NCI-H82 treated with DMSO at 0.1 percent for 48 hours (cell line): Measurements from ENCODE around the gene ZNF507.

Experiments used
- DNase-seq: peaks from one replicate; lab custom pipeline; 2025; ENCODE audit not compliant: unreplicated experiment; lab: John Stamatoyannopoulos, UW

ZNF507 gene

DNA sequence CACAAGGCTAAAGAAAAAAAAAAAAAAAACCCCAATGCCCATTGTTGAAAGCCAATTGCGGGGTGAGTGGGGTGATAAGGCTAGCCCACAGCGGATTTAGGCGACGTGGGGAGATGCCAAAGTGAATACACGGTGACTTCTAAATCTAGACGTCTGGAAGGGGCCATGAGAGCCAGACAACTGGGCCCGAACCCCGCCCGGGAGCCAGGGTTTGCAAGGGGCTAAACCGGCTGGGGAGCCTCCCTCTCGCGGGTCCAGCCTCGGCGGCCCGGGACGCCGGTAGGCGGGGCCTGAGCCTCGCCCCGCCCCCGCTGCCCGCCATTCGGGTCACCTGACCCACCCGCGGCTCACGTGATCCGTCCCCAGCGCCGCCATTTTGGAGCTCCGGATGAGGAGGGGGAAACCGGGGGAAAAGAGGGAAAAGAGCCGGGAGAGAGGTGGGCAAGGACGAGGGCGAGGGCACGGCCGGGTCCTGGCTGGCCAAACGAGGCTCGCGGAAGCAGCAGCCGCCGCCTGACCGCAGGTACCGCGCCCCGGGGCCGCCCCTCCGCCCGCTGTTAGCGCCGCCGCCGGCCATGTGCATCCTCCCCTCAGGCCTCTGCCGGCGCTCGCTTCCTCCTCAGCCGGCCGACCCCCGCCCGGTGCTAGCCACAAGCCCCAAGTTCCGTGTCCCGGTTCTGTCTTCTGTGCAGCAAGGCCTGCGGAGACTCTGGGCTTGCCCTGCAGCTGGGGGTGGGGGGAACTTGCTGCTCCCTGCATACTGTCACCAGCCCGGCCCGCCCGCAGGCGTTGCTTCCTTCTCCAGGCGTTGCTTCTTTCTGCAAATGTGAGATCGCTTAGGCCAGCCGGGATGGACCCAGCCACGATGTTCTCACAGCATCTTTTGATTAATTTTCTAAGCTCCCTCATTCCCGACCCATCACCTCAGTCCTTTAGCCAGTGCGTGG lies at the start of gene ZNF507:
TSS of gene ZNF507 (plus strand) at position 350 of the 947 bp plus-strand sequence. CDS start 7,221 bp downstream, outside the sequence.
- DNase-seq: peak; percentile 46

DNA sequence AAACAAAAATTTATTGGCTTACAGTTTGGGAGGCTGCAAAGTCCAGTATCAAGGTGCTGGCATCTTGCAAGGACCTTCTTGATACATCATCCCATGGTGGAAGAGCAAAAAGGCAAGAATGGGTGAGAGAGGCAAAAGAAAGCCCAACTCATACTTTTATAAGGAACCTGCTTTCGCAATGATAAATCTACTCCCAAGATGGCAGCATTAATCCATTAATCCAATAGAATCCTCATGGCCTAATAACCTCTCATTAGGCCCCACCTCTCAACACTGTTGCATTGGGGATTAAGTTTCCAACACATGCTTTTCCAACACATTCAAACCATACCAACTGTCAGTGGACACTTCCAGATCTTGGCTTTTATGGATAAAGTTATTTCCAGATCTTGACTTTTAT lies 48.7 kb upstream of the ZNF507 start:
- DNase-seq: peak; percentile 30

DNA sequence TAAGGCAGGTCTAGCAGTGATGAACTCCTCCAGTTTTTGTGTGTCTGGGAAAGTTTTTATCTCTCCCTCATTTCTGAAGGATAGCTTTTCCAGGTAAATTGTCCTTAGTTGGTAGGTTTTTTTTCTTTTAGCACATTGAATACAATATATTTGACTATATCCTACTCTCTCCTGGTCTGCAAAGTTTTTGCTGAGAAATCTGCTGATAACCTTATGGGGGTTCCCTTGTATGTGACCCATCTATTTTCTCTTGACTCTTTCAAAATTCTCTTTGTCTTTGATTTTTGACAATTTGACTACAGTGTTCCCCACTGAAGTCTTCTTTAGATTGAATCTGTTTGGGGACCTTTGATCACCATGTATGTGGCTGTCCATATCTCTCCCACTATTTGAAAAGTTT lies 42.6 kb upstream of the ZNF507 start:
- DNase-seq: no peak

DNA sequence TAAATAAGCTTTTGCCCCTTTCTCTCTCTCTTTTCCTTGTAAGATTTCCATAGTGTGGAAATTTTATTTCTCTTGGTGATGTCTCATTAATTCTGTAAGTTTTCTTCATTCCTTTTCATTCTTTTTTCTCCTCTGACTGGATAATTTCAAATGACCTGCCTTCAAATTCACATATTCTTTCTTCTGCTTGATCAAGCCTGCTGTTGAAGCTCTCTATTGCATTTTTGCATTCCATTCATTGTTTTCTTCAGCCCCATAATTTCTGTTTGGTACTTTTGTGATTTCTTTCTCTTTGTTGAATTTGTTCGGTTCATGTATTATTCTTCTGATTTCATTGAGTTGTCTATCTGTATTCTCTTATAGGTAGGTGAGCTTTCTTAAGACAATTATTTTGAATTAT lies 42.2 kb upstream of the ZNF507 start:
- DNase-seq: no peak

DNA sequence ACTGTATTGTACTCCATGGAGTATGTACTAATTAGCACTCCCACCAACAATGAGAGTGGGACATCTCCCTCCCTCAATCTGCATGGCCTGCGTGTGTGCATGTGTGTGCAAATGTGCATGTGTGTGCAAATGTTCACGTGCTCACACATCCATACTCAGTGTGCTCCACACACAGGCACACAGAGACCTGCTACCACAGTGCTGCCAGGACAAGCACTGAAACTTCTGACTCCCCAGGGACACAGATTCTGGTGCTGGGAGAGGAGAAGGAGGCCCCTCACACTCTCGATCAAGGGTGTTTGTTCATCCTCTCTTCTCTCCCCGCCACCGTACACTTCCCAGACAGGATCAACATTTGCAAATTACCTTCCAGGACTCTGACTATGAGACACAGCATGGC lies 37.8 kb upstream of the ZNF507 start:
- no peak for DNase-seq

DNA sequence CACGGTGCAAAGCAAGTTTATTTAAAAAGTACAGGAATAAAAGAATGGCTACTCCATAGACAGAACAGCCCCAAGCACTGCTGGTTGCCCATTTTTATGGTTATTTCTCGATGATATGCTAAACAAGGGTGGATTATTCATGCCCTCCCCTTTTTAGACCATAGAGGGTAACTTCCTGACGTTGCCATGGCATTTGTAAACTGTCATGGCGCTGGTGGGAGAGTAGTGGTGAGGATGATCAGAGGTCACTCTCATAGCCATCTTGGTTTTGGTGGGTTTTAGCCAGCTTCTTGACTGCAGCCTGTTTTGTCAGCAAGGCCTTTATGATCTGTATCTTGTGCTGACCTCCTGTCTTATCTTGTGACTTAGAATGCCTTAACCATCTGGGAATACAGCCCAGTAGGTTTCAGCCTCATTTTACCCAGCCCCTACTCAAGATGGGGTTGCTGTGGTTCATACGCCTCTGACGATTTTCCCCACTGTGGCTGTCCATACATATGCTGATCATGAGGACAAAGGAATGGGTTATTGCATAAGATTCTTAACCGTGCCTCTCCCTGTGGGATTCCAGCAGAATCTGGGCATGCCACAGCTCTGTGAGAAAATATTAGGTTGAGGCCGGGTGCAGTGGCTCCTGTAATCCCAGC lies 36.9 kb upstream of the ZNF507 start:
- DNase-seq: no peak

DNA sequence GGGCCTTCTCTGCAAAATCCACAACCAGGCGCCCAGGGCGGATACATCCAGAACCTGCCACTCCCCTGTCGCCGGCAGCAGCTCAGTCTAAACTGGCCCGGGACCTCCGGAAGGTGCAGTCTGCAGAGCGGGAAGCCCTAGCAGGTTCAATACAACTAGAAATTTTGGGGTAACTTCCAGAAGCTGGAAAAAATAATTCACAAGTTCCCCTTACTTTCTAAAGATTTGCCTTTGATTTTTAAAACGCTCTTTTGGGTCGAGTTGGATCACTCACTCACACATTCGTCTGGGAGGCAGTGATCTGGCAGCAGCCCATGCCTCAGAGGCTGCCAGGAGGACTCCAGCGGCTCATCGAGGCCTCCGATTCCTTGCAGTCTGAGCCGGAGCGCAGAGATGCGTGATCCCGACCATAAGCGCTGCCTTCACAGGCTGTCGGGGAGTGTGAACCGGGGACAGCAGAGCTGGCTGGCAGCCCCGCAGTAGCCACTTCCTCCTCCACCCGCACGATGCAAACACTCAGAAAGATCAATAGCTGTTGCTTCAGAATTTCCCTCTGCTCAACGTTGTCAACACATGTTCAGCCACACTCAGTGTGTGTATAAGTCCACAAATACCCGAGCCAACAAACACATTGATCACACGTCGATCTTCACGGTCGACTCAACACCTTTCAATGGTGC lies 35.6 kb upstream of the ZNF507 start:
- DNase-seq: no peak

DNA sequence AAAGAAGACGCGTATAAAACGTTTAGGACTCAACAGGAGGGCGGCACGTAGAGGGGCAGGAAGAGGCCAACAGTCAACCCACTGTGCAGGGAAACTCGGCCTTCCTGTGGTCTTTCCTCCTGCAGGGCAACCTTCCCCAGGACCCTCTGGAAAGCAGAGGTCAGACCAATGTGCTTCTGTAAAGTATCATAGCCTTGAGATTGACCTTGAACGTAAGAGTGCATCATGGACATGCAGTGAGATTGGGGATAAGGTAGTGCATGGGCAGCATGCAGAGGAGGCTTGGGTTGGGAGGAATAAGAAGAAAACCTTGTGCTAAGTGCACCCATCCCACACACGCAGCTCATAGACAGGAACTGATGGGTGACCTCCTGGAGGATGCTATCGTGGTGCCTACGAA lies 34.0 kb upstream of the ZNF507 start:
- no peak for DNase-seq

DNA sequence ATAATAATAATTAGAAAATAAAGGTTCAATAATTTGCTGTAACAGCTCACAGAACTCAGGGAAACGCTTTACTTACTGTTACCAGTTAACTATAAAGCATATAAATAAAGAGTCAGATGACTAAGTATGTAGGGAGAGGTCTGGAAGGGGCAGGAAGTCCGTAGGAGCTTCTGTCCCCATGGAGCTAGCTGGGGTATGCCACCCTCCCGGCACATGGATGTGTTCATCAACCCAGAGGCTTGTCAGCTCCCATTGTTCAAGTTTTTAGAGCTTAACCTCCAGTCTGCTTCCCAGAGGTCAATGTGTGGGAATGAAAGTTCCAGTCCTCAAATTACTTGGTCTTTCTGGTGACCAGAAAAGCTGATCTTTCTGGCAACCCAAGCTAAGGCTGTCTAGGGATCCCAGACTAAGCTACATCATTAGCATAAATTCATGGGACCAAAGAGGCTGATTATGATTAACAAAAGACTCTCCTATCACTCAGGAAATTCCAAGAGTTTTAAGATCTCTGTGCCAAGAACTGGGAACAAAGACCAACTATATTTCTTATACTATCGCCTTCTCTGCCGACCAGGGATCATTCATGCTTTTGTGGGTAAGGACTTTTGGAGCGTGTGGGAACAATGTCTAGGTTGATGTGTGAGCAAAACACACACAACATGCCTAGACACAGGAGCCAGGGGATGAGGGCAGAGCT lies 31.7 kb upstream of the ZNF507 start:
- DNase-seq: no peak

DNA sequence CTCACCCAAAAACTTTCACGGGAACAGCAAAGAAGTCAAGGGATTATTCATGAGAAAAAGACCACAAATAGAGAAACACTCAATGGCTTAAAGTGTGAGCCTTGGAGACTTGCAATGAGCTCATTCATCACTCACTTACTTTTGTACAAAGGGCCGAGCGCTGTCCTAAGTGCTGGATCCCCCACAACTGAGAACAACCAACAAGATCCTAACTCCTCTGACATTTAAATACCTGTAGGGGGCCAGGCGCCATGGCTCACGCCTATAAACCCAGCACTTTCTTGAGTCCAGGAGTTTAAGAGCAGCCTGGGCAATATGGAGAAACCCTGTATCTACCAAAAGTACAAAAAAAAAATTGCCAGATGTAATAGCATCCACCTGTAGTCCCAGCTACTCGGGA lies 29.4 kb upstream of the ZNF507 start:
- DNase-seq: no peak

DNA sequence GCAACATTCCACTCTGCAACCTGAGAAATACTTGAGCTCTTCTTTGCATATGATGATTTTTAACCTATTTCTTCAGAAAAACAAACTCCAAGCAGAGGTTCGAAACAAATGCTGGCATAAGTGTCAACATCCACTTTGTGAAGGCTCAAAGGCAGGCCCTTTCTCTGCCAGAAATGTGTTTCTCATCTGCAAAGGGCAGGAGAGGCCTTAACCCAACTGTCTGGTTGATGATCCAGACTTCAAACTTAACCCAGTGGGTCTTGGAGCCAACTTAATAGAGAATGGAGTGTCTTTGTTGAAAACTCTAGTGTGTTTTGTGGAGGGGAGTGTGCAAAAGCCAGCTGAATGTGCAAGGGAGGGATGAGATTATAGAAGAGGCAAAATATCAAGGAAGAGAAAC lies 28.3 kb upstream of the ZNF507 start:
- DNase-seq: no peak

DNA sequence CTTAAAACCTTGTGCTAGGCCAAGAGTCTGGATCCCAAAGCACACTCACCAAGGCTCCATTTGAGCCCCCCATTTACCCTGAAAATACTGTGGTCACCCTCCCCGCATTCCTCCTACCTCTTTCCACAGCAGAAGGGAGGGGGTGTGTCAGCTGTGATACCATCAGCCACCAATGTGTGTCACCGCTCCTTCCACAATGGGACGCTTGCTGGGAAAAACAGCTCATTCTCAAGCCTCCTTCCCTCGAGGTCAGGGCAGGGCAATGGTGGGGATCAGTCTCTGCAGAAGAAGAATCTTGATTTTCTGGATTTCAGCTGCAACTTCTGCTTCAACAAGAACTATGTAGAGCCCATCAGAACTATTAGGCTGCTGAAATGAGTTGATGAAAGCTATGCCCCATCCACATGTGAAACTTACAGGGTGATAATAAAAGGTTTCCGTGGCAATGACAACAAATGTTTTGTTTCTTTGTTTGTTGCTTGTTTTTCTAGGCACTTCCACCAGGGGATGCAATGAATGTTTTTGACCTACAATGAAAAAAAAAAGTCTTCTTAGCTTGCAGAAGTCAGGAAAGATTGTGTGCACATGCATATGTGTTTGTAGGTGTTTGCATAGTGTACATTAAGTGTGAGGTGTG lies 26.4 kb upstream of the ZNF507 start:
- DNase-seq: no peak

DNA sequence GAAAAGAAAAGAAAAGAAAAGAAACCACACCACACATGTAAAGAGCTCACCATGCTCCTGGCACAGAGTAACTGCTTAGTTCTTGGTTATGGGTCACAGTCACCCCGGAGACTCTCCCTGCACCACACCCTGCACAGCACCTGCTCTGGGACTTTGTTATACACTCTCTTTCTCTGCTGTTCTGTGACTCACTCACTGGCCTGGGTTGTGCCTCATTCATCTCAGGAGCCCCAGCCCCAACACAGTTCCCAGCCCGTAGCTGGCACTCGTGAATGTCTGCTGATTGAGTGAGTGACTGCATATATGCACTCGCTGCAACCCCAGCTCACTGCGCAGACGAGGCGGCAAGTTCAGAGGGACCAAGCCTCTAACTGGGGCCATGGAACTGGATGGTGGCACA lies 22.9 kb upstream of the ZNF507 start:
- no peak for DNase-seq

DNA sequence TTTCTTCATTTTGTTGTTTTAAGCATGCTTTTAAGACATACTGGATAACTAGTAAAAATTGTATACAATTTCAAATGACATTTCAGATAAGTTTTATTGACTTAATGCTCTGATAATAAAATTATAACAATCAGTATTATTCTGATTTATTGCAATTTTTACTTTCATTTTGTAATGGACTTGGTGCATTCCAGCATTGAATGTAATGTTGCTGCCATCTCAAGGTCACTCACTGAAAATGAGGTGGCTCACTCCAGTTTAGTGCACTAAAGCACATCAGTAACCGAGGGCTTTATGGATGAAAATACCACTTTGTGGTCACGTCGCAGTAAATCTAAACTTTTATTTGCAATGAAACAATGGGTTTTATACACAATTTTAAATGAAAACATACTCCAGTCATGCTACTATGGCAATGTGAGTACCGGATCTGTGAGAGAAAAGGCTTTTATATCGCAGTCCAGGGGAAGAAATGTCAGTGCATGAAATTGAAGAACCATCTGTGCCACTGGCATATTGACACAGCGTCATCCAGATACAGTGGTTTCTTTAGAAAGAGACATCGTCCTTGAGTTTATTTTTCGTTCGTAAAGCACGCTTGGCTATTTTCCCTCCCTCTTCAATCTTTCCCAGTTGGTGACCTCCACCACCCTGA lies 20.7 kb upstream of the ZNF507 start:
- DNase-seq: no peak

DNA sequence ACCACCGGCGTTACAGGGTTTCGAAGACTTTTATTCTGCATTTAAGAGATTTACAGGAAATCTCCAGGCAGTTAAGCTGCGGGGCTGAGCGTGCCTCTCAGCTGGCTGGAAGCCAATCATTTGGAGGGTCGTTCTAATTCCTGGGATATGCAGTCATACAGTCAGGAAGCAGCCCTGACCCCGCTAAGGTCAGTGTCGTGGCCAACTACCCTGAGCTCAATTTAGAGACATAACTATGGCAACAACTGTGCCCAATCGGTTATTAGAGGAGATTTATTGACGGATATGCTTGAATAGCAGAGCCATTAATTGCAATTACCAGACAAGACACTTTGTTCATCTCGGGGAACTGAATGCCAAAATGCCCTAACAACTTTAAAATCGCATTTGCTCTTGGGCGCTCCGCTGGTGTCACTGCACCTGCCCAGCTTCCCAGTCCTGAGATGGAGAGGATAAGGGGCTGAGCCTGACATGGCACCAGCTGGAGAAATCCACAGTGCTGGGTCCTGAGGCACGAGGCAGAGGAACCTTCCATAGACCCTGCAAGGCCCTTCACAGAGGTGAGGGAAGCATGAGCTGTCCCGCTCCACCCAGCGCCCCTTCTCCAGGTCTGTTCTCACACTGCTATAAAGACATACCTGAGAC lies 15.1 kb upstream of the ZNF507 start:
- no peak for DNase-seq

DNA sequence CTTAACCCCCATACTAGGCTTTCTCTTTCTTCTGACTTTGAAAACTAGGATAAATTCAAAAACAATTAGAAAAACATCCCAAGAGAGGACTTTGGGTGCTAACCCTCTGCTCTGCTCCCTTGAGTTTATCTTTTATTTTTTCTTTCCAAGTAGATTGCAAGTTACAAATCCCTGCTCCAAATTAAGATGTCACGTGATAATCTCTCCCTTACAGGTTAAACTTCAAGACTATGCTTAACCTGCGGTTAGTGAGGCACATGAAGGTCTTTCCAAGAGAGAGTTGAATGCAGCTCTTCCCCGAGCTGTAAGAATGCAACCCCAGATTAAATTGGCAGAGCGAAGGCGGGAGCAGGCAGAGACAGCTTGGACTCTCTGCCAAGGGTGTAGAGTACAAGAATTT lies 12.2 kb upstream of the ZNF507 start:
- DNase-seq: no peak

DNA sequence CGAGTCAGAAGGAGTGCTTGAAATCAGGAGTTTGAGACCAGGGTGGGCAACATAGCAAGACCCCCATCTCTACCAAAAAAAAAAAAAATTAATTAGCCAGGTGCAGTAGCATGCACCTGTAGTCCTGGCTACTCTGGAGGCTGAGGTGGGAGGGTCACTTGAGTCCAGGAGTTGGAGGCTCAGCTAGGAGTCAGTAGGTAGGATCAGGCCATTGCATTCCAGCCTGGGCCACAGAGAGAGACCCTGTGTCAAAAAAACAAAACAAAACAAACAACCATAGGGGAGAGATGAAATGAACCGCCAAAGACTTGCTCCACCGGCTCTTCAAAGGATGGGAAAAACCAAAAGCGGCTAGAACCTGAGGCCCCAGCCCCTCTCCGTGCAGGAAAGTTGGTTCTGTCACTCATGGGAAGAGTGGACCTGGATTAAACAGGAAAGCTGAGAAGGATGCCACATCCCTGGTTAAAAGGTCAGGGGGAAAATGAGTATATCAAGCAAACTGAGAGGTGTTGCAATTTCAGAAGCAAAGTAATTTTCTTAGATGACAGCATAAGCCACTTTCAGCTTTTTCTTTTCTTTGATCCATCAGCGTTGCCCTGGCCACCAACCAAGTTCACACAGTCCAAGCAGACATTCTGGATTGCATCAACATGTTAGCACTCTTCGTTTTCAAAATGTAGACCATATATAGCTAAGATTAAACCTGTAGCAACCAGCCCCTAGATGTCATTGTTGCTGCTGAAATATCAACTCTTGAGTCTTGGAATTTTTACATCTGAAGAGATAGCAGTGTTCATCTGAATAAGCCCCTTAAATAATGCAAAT lies 8.9 kb upstream of the ZNF507 start:
- no peak for DNase-seq

DNA sequence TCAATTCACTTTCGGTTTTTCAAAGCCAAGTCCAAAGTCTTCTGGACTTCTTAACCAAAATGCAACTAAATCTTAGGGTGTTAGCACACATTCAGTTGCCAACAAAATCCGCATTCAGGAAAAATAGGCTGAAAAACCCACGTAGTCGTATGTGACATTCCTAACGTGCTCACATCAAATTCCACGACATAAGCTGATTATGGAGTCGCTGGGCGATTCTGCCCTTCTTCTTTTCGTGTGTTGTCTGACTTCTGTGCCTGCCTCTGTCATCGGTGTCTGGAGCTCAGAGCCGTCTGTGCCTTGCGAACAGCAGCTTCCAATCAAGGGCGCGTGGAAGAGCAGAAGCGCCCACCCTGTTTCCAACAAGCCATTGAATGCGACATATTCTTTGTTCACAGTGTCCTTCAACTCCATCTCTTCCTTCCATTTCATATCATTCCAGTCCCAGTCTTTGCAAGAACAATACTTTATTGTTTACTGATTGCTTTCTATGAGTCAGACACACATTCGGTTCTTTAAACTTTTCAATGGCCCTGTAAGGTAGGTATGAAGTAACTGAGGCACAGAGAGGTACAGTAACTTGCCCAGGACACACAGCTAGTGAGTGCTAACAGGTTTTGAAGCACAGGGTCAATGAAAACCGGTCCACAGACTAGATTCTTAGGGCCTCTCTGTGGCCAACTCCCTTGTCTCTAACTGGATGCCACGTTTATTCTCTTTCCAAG lies 8.2 kb upstream of the ZNF507 start:
- no peak for DNase-seq
